ENCODE measurements around the gene CD93.

Gene CD93, protein sequence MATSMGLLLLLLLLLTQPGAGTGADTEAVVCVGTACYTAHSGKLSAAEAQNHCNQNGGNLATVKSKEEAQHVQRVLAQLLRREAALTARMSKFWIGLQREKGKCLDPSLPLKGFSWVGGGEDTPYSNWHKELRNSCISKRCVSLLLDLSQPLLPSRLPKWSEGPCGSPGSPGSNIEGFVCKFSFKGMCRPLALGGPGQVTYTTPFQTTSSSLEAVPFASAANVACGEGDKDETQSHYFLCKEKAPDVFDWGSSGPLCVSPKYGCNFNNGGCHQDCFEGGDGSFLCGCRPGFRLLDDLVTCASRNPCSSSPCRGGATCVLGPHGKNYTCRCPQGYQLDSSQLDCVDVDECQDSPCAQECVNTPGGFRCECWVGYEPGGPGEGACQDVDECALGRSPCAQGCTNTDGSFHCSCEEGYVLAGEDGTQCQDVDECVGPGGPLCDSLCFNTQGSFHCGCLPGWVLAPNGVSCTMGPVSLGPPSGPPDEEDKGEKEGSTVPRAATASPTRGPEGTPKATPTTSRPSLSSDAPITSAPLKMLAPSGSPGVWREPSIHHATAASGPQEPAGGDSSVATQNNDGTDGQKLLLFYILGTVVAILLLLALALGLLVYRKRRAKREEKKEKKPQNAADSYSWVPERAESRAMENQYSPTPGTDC

GRCh38 chr20:23086056-23086566, at the start of gene CD93:
Gene CD93 (minus strand): TSS chr20:23086324. CDS start chr20:23086192, 132 bp downstream.
- no peak for DNase-seq

DNA sequence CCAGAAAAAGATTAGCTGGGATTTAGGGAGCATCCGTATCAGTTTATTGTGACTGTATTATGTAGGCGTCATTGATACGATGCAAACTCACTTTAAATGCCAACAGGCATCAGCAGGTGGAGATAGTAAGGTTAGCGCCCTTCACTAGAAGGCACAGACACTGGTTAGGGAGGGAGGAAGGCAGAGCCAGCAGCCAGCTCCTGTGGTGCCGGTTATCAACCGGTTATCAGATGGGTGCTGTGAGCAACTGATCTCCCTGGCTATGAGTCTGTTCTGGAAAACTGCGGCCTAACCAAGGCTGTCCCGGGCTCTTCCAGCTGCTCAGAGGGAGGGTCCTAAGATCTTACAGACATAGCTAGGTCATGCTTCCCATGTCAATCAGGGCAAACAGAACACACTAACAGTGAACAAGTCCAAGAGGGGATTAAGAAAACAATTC, 47.5 kb upstream of the CD93 start:
- no peak for DNase-seq

- no peak for DNase-seq
Observed at GRCh38 chr20:23132930-23133559, 46.9 kb upstream of the CD93 start.

DNA sequence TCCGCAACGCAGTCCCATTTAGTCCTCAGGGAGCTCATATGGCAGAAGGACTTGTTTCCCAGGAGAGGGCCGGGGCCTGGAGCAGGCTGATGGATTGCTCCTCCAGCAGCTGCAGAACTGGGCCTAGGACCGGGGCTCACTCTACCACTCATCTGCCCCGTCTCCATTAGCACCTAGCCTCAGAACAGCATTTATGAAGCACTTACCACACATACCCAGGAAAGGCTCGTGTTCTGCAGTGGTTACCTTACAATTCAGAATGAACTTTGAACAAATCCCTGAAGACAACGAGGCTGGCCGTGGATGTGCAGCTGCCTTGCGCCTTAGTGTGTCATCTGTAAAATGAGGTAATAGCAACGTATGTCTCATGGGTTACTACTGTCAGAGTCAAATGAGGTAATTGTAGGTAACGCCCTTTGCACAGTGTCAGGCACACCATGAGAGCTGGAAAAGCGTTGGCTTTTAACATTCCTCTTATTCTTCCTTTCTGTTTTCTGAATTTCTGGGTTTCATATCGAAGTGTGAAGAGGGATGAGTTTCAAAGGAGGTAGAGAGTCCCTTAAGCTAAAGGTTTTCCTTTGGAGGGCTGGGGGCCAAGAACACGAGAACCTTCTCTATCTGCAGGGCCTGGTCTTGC, 46.3 kb upstream of the CD93 start:
- DNase-seq, result no peak

- DNase-seq, result no peak
Observed at GRCh38 chr20:23131766-23132165, 45.6 kb upstream of the CD93 start.

- no peak for DNase-seq
Observed at GRCh38 chr20:23130622-23131140, 44.6 kb upstream of the CD93 start.

DNA sequence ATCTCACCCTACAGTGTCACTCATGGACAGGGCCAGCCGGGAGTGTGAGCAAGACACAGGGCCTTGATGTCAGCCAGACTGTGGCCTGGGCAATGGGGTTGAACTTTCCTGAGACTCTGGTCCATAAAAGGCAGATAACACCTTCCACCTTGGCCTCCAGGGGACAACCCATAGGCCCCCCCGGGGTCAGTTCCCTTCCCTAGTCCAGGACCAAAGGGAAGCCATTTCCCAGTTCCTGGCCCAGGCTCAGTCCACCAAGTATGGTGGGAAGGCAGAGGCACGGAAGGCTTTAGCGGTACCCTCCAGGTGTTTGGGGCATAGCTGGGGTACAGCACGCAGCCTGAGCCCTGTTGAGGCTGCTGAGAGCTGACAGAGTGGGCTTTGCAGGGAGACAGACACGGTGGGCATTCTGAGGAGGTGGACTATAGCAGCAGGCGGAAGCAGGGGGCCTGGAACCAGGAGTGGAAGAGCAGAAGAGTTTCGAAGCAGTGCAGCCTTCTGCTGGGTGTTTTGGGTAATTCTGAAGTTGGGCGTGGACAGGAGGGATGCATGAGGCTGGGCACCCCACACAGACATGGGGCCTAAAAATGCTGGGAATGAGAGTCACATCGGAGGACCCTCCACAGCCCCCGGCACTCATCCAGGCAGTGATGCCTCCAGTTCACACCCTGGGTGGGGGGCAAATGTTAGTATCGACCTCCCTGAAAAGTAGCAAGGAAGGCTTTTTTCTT, 43.9 kb upstream of the CD93 start:
- DNase-seq, result no peak

DNA sequence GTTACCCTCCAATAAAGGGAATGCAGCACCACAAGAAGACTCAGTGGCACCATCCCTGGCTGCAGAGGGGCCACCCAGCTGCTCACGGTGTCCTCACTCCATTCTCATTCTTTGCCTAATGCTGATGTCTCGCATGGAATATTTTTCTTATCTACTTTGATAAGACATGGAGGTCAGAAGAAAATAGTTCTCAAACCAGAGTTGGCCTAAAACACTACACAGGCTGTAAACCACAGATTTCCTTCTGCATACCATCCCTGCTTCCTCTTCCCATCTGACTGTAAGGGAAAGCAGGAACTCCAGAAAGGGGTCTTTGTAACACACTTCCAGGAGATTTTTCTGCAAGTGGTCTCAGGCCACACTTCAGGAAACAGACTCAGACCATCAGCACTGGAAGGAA, 43.1 kb upstream of the CD93 start:
- DNase-seq, result no peak

GRCh38 chr20:23128461-23129125, 42.5 kb upstream of the CD93 start:
- DNase-seq, result no peak

DNA sequence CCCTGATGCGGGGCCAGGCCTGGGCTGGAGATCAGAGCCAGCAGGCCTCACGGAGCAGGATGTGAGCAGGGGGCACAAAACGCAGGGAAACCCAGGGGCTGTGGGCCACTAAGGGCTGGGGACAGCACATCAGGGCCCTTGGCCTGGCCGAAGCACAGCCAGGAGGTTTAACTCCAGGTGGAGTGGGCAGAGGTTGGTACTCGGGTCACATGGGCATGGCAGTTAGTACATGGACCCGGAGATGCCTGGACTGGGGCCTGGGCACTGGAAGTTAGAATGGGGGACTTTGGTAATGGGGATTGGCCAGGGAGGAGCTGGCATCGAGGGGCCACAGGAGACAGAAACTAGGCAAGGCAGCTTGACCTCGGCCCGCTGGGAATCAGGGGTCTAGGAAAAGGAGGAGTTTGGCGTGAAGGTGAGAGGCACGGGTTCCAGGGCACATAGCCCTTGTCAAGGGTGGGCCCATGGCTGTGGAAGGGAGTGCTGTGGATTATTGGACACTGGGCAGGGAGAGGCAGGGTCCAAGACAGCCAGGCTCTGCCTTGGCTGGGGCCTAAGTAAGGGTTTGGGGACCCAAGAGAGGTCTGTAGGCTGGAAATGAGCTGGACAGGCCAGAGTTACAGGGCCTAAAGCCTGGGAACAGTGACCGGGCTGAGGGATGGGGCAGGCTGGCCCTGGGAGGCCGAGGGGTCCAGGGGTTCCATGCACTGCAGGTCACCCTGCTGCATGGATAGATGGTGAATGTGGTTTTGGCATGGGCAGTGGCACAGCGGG, 41.6 kb upstream of the CD93 start:
- DNase-seq, result no peak

DNA sequence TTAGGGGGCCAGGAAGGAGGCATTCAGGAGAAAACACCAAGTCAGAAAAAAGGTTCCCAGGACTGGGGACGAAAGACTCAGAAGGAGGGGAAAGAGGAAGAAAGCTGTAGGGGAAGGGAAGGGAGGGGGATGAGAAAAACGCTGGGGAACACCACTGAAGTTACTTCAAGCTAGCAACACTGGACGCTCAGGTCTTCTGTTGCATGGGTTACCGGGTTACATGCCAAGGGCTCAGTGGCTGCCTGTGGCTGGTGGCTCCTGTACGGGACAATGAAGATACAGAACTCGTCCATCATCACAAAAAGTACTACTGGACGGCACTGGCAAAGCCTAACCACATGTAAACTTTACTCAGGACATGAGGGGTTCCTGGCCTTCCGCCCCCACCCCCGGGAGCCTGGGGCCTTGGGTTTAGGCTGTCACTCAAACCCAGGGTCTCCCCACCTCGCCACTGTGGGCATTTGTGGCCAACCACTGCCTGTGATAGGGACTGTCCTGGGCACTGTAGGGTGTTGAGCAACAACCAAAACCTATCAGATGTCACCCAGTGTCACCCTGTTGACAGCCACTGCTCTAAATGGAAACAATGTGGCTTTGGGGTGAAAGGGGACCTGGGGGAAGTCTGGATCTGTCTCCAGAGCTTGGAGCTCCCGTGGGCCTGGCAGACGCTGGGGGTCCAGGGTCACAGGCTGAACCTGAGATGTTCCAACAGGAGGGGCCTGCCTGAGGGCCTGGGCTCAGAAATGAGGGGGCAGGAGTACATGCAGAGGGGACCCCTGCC, 40.3 kb upstream of the CD93 start:
- no peak for DNase-seq

DNA sequence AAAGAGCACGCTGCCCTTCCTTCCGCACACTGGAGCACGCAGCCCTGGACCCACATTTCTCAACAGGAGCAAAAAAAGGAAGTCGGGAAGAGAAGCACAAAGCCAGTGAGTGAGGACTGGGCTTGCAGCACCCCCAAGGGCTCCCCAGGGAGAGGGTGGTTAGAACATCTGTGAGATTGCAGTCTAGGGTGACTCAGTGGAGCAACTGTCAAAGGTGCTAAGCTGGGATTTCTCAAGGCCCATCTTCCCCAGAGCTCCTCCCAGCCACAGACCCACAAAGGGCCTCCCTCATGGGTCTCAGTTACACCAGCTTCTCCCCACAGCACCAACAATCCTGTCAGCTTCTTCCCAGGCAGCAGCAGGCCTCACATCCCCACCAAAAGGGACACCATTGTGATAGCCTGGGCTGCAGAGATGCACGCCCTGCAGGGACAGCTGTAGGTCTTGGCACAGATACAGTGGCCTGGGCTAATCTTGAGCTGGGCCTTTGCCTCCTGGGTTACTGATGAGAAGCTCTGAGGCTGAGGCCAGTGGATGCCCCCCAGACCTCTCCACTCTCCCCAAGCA, 39.6 kb upstream of the CD93 start:
- no peak for DNase-seq

GRCh38 chr20:23125159-23125558, 39.0 kb upstream of the CD93 start:
- DNase-seq, result no peak

DNA sequence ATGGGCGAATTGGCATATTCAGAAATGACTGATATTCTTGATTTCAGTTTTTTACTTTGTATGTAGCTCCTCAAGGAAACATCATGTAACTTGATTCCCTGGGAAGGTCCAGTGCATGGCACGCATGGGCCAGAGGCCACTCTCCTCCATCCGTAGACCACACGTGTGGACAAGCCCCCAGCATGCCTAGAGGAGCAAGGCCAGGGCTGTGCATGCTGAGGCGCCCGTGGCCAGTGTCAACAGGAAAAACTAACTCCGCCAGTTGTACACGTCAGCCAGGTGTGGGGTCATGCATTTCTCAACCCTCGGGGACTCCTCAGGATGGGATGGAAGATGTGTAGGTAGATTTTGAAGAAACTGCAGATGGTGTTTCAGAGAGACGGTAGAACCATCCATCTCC, 37.8 kb upstream of the CD93 start:
- DNase-seq, result no peak

DNA sequence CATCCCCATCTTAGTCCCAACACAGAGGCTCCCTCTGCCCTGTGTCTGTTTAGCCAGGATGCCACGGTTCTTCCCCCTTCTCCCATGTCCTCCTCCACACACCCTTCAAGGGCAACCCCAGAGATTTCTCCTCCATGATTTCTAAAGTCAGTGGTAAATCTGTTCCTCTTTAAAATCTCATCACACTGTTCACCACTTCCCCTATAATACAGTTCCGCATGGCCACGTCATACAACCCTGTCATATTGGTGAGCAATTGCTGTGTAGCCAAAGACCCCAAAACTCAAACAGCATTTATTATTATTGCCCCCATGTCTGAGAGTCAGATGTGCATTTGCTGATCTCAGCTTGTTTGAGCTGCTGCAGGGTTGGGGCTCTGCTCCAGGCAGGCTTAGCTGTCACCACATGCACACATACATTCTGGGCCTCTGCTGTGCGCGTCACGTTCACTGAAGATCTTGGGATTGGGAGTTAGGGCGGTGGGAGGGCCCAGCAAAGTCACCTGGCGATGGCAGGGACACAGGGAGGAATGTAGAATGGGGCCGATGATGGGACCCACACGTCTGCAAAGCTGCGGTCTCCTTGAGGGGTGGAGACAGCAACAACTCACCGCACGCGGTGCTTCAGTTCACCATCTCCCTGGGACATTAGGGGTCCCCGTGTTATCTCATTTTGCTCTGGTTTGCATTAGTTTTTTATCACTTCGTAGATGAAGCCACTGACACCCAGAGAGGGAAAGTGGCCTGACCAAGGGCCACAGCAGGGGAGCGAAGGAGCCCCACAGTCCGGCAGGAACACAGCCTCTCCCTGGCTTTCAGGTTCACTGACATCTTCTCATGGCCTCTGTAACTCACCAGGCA, 36.9 kb upstream of the CD93 start:
- DNase-seq, result no peak

GRCh38 chr20:23122321-23122720, 36.2 kb upstream of the CD93 start:
- no peak for DNase-seq

GRCh38 chr20:23121751-23122320, 35.7 kb upstream of the CD93 start:
- DNase-seq, result no peak
